ENCODE results near the gene KIRREL1. TPM values are rescaled to one million over a fixed set of nuclear protein-coding genes. Genes with fewer than 3 reads are reported as not detected.

The KIRREL1 gene
- total RNA-seq, 4 donors from 2014 or later, result 8.8 to 19.6 (median 14.5) TPM

GRCh38 chr1:157960773-157961172, 32.7 kb upstream of the KIRREL1 start:
- TF ChIP-seq POLR2A (IDR thresholded peaks at IDR 0.05) (no peak), CTCF (IDR thresholded peaks at IDR 0.05) (no peak)
- no peak overlapping the region for H3K4me3 ChIP-seq (ENCODE audit: low read depth, poor library complexity, severe bottlenecking)
- no peak for DNase-seq (ENCODE audit: low spot score in 2 of 2)
- intact Hi-C loops (cut with DNase I; ENCODE audit: low total_unique reads), result no loop called here
- 70 to 79% methylated on average over 2 of the region's 2 CpGs for WGBS, 2 donors

GRCh38 chr1:157961805-157962762, 31.4 kb upstream of the KIRREL1 start:
- no peak for DNase-seq (ENCODE audit: low spot score in 2 of 2)
- WGBS, 2 donors, result 47 to 50% methylated on average over 11 of the region's 11 CpGs
- intact Hi-C loops (cut with DNase I; ENCODE audit: low total_unique reads), result no loop called here
- no peak for TF ChIP-seq CTCF (IDR thresholded peaks at IDR 0.05)
- no peak for TF ChIP-seq POLR2A (IDR thresholded peaks at IDR 0.05)
- H3K4me3 ChIP-seq (ENCODE audit: low read depth, poor library complexity, severe bottlenecking), result no peak overlapping the region

GRCh38 chr1:157963713-157964112, 29.7 kb upstream of the KIRREL1 start:
- no peak for TF ChIP-seq POLR2A (IDR thresholded peaks at IDR 0.05)
- TF ChIP-seq CTCF (IDR thresholded peaks at IDR 0.05), result peak in 1 of 3 donors; percentile 76
- WGBS, 2 donors, result 3 to 15% methylated on average over 5 of the region's 5 CpGs
- DNase-seq (ENCODE audit: low spot score in 2 of 2), result peak; percentile 41 to 90
- intact Hi-C loops (cut with DNase I; ENCODE audit: low total_unique reads), result no loop called here
- H3K4me3 ChIP-seq (ENCODE audit: low read depth, poor library complexity, severe bottlenecking), result no peak overlapping the region

- 80 to 86% methylated on average over 8 of the region's 8 CpGs for WGBS, 2 donors
- TF ChIP-seq POLR2A (IDR thresholded peaks at IDR 0.05) (no peak), CTCF (IDR thresholded peaks at IDR 0.05) (no peak)
- H3K4me3 ChIP-seq (ENCODE audit: low read depth, poor library complexity, severe bottlenecking), result no peak overlapping the region
- intact Hi-C loops (cut with DNase I; ENCODE audit: low total_unique reads), result loop anchor here (5.0 kb wide), 1 partner anchor 157 kb away; no protein-coding TSS in a partner anchor
- DNase-seq (ENCODE audit: low spot score in 2 of 2), result no peak
Measured at GRCh38 chr1:157965584-157965983, 27.9 kb upstream of the KIRREL1 start.

GRCh38 chr1:157966031-157966537, 27.4 kb upstream of the KIRREL1 start:
- no peak for TF ChIP-seq CTCF (IDR thresholded peaks at IDR 0.05)
- no peak for TF ChIP-seq POLR2A (IDR thresholded peaks at IDR 0.05)
- DNase-seq (ENCODE audit: low spot score in 2 of 2), result no peak
- WGBS, 2 donors, result 75 to 79% methylated on average over 9 of the region's 9 CpGs
- no peak overlapping the region for H3K4me3 ChIP-seq (ENCODE audit: low read depth, poor library complexity, severe bottlenecking)
- intact Hi-C loops (cut with DNase I; ENCODE audit: low total_unique reads), result loop anchor here (5.0 kb wide), 1 partner anchor 156 kb away; no protein-coding TSS in a partner anchor

All from lower leg skin (tissue), 4 donors.